Progenitor cell of endocrine pancreas (in vitro differentiated cells): ENCODE measurements around the gene DHCR24. TPM values are rescaled to one million over a fixed set of nuclear protein-coding genes. Genes with fewer than 3 reads are reported as not detected.

Experiments used
- DNase-seq: peaks from one replicate; pipeline ENCODE4 v3.0.0; 2021; ENCODE audit warnings: low spot score; ENCODE audit not compliant: unreplicated experiment
- H3K27ac Mint-ChIP-seq: 2 replicates; pipeline ENCODE4 v1.8.0; 2021; ENCODE audit warnings: mild to moderate bottlenecking, moderate library complexity, mixed read lengths
- H3K27me3 Mint-ChIP-seq: 2 replicates; pipeline ENCODE4 v1.8.0; 2021; ENCODE audit warnings: mixed read lengths
- H3K36me3 Mint-ChIP-seq: 2 replicates; pipeline ENCODE4 v1.8.0; 2022; ENCODE audit warnings: mixed read lengths; ENCODE audit not compliant: insufficient read depth
- H3K4me1 Mint-ChIP-seq: 2 replicates; pipeline ENCODE4 v1.8.0; 2021; ENCODE audit warnings: low read depth, mixed read lengths
- H3K4me3 Mint-ChIP-seq: 2 replicates; pipeline ENCODE4 v1.8.0; 2021; ENCODE audit warnings: low read depth, mild to moderate bottlenecking, moderate library complexity, mixed read lengths
- H3K9me3 Mint-ChIP-seq: 2 replicates; pipeline ENCODE4 v1.8.0; 2021; ENCODE audit warnings: low read depth, mixed read lengths
- CTCF ChIP-seq: fragments of 200-600 bp; sonication (generic); IDR thresholded peaks from one replicate; pipeline ENCODE4 v1.5.0; 2021; ENCODE audit warnings: antibody characterized with exemption, mild to moderate bottlenecking; ENCODE audit not compliant: unreplicated experiment
- total RNA-seq: library from RNA; stranded (reverse); gene quantifications from 2 replicates; pipeline ENCODE4 v1.2.1, GENCODE V29; 2021

The DHCR24 gene
- total RNA-seq, 1 donor from 2014 or later: 229 TPM

GRCh38 chr1:54812801-54813484 is 74.1 kb downstream of the DHCR24 start:
- H3K36me3 Mint-ChIP-seq: no peaks in the 10 kb centered on the region
- no peak for TF ChIP-seq CTCF
- peaks cover 31% of the 10 kb centered on the region for H3K27me3 Mint-ChIP-seq
- no peak for DNase-seq
- H3K27ac Mint-ChIP-seq: no peak overlapping the region
- peaks cover 1% of the 10 kb centered on the region for H3K4me1 Mint-ChIP-seq
- H3K4me3 Mint-ChIP-seq: no peak overlapping the region
- no peaks in the 10 kb centered on the region for H3K9me3 Mint-ChIP-seq

GRCh38 chr1:54811739-54812655 is 75.0 kb downstream of the DHCR24 start:
- DNase-seq: peak; percentile 7
- TF ChIP-seq CTCF: no peak
- Mint-ChIP-seq H3K27me3 (peaks cover 31% of the 10 kb centered on the region), H3K36me3 (no peaks in the 10 kb centered on the region), H3K9me3 (no peaks in the 10 kb centered on the region), H3K4me3 (no peak overlapping the region), H3K27ac (no peak overlapping the region), H3K4me1 (peaks cover 1% of the 10 kb centered on the region)

GRCh38 chr1:54811066-54811465 is 75.9 kb downstream of the DHCR24 start:
- no peak for DNase-seq
- Mint-ChIP-seq H3K27ac (no peak overlapping the region), H3K4me1 (peaks cover 1% of the 10 kb centered on the region), H3K36me3 (no peaks in the 10 kb centered on the region), H3K4me3 (no peak overlapping the region), H3K27me3 (peaks cover 24% of the 10 kb centered on the region), H3K9me3 (no peaks in the 10 kb centered on the region)
- no peak for TF ChIP-seq CTCF

- no peak overlapping the region for H3K4me3 Mint-ChIP-seq
- H3K9me3 Mint-ChIP-seq: no peaks in the 10 kb centered on the region
- peaks cover 20% of the 10 kb centered on the region for H3K27me3 Mint-ChIP-seq
- no peaks in the 10 kb centered on the region for H3K36me3 Mint-ChIP-seq
- peak; percentile 93 for TF ChIP-seq CTCF
- DNase-seq: peak; percentile 66
- peaks cover 1% of the 10 kb centered on the region for H3K4me1 Mint-ChIP-seq
- H3K27ac Mint-ChIP-seq: no peak overlapping the region
Measured at GRCh38 chr1:54810153-54810942, 76.6 kb downstream of the DHCR24 start.
